Measurements from ENCODE around the gene BRI3. TPM values are rescaled to one million over a fixed set of nuclear protein-coding genes. Genes with fewer than 3 reads are reported as not detected.

Gene BRI3
- total and polyA plus RNA-seq, 10 of the 15 experiments (the other 5 are each of a cell fraction or from before 2014, with no cell fraction given): 4.5 to 56.3 (median 21.5) TPM

- intact Hi-C loops (cut with micrococcal nuclease; ENCODE audit: unreplicated experiment): no loop called here
- Histone ChIP-seq H3K79me2 (ENCODE audit: control insufficient read depth, insufficient read depth, low read length) (no peaks in the 10 kb centered on the region), H3K4me1 (ENCODE audit: control insufficient read depth, insufficient read depth, low read length) (no peaks in the 10 kb centered on the region), H3K27ac (ENCODE audit: control insufficient read depth, insufficient read depth) (no peak overlapping the region), H3K9ac (ENCODE audit: control insufficient read depth, insufficient read depth, low read length) (no peak overlapping the region), H3K4me3 (no peak overlapping the region), H3K36me3 (ENCODE audit: control insufficient read depth in 2 of 2, insufficient read depth in 2 of 2, low read length in 1 of 2) (peaks cover 11 to 14% of the 10 kb centered on the region in 2 experiments; a peak in 3 of 4 replicates), H2AFZ (ENCODE audit: control insufficient read depth, low read depth, low read length) (no peak overlapping the region), H4K20me1 (ENCODE audit: control insufficient read depth, insufficient read depth) (no peaks in the 10 kb centered on the region), H3K27me3 (replicated peaks in 1 of 2; ENCODE audit: control insufficient read depth in 2 of 2, insufficient read depth in 2 of 2, low read length in 1 of 2) (no peaks in the 10 kb centered on the region), H3K9me3 (replicated peaks; ENCODE audit: control insufficient read depth, insufficient read depth, low read length) (no peaks in the 10 kb centered on the region), H3K4me2 (ENCODE audit: control insufficient read depth, insufficient read depth) (no peak overlapping the region)
- RAD21 ChIA-PET (ENCODE audit: unreplicated experiment): no interaction called here
- no peak for TF ChIP-seq KAT2A (conservative IDR thresholded peaks at IDR 0.05; ENCODE audit: control insufficient read depth, low read depth, low read length)
- TF ChIP-seq NR2F1 (conservative IDR thresholded peaks at IDR 0.05): no peak
- no peak for TF ChIP-seq RFX5 (IDR thresholded peaks at IDR 0.05; ENCODE audit: low read depth, low read length)
- TF ChIP-seq EP300 (IDR thresholded peaks at IDR 0.05; ENCODE audit: borderline replicate concordance in 1 of 2, control insufficient read depth in 1 of 2, low read depth in 2 of 2, low read length in 2 of 2): no peak
- no peak for TF ChIP-seq HDAC2 (IDR thresholded peaks at IDR 0.05)
- TF ChIP-seq NFYB (IDR thresholded peaks at IDR 0.05; ENCODE audit: insufficient read depth, low read depth, low read length): no peak
- TF ChIP-seq ESRRA (IDR thresholded peaks at IDR 0.05; ENCODE audit: low read length): no peak
- no peak for TF ChIP-seq RB1 (IDR thresholded peaks at IDR 0.05; ENCODE audit: borderline replicate concordance)
- no peak for TF ChIP-seq ETV6 (conservative IDR thresholded peaks at IDR 0.05 in 1 of 2, IDR thresholded peaks at IDR 0.05 in 1 of 2; ENCODE audit: borderline replicate concordance in 1 of 2, low read depth in 1 of 2)
- no peak for TF ChIP-seq RBBP5 (conservative IDR thresholded peaks at IDR 0.05)
- TF ChIP-seq NR2C2 (IDR thresholded peaks at IDR 0.05; ENCODE audit: borderline replicate concordance, control insufficient read depth, insufficient read length, low read depth): no peak
- BruUV-seq (replicated peaks): no TSS peak
- no peak for ATAC-seq
- POLR2A ChIA-PET: no interaction called here
- SMC1A ChIA-PET (ENCODE audit: uncharacterized antibody, unreplicated experiment): no interaction called here
- DNase-seq (ENCODE audit: low read depth, low spot score): no peak
- WGBS (ENCODE audit: insufficient coverage, insufficient replicate concordance, low lambda C conversion rate, missing lambda C conversion rate): 94% methylated on average over 14 of the region's 14 CpGs
- no peak for FAIRE-seq
- in situ Hi-C loops (cut with MboI): no loop called here
- CTCF ChIA-PET: no interaction called here
Measured at GRCh38 chr7:98307971-98308466, 26.5 kb downstream of the BRI3 start.

All from GM12878 (cell line).